Right ventricle myocardium superior (tissue), 1 donor: ENCODE results near the gene SELE. TPM values are rescaled to one million over a fixed set of nuclear protein-coding genes. Genes with fewer than 3 reads are reported as not detected.
"Not testable (repeated sequence)": the region's sequence is repeated elsewhere in the genome, so short reads cannot be mapped to it uniquely, and the experiment has no call there.

Experiments
- ATAC-seq: fragments of 200-7000 bp; cut with Tn5 transposase; one replicate; pipeline ENCODE4 v1.9.1; 2020; ENCODE audit warnings: mild to moderate bottlenecking; ENCODE audit not compliant: poor library complexity
- DNase-seq: peaks from one replicate; pipeline ENCODE4 v3.0.0-alpha.2; 2020
- intact Hi-C: fragments of 100-400 bp; cut with DNase I; formaldehyde crosslinking; loops from one replicate; pipeline ENCODE4 v1.11.2; 2022
- total RNA-seq: library from RNA; stranded (reverse); fragmentation: NEBNext Ultra II Directional; extraction: Animal tissue kit (Norgen Biotek cat#: 25700); gene quantifications from one replicate; pipeline ENCODE4 v1.2.1, GENCODE V29; 2021
- donor health status: DM: no; HTN: yes; CAD: no; lungs with severe emphysema.

The SELE gene
- total RNA-seq, 1 donor from 2014 or later, result 0.65 TPM

GRCh38 chr1:169694304-169695075, 39.4 kb downstream of the SELE start:
- ATAC-seq (no peak), DNase-seq (no peak)

GRCh38 chr1:169692756-169693460, 41.0 kb downstream of the SELE start:
- intact Hi-C loops, result no loop called here
- ATAC-seq, result no peak

More at GRCh38 chr1:169694304-169695075, 39.4 kb downstream of the SELE start:
- intact Hi-C loops, result no loop called here

GRCh38 chr1:169690489-169690888, 43.4 kb downstream of the SELE start:
- intact Hi-C loops, result no loop called here
- no peak for ATAC-seq
- no peak for DNase-seq

More at GRCh38 chr1:169692756-169693460, 41.0 kb downstream of the SELE start:
- no peak for DNase-seq

- DNase-seq (no peak), ATAC-seq (no peak)
- intact Hi-C loops, result no loop called here
Measured at GRCh38 chr1:169689395-169689794, 44.5 kb downstream of the SELE start.

- ATAC-seq, DNase-seq, intact Hi-C loops: not testable (repeated sequence)
Measured at GRCh38 chr1:169688377-169688776, 45.5 kb downstream of the SELE start.

GRCh38 chr1:169683661-169684060, 50.2 kb downstream of the SELE start:
- intact Hi-C loops, result no loop called here
- DNase-seq (no peak), ATAC-seq (no peak)

GRCh38 chr1:169683168-169683567, 50.7 kb downstream of the SELE start:
- intact Hi-C loops, ATAC-seq, DNase-seq: not testable (repeated sequence)

- intact Hi-C loops, result no loop called here
- DNase-seq, result no peak
- no peak for ATAC-seq
Measured at GRCh38 chr1:169682071-169682470, 51.8 kb downstream of the SELE start.

GRCh38 chr1:169681140-169681539, 52.7 kb downstream of the SELE start:
- ATAC-seq, result no peak
- intact Hi-C loops, result no loop called here
- DNase-seq, result no peak

GRCh38 chr1:169680377-169681019, 53.4 kb downstream of the SELE start:
- ATAC-seq (no peak), DNase-seq (no peak)
- intact Hi-C loops, result no loop called here

- intact Hi-C loops, result no loop called here
- no peak for DNase-seq
- ATAC-seq, result no peak
Measured at GRCh38 chr1:169679692-169680091, 54.2 kb downstream of the SELE start.

- ATAC-seq (no peak), DNase-seq (no peak)
- intact Hi-C loops, result no loop called here
Measured at GRCh38 chr1:169676001-169676400, 57.9 kb downstream of the SELE start.

Other genes with a start within 250 kb of the SELE start
- gene SLC19A2, start 248.1 kb downstream of the SELE start, total RNA-seq, result 15.6 TPM
- gene F5, start 147.6 kb downstream of the SELE start, total RNA-seq, result 21.2 TPM
- gene SELP, start 104.0 kb downstream of the SELE start, total RNA-seq, result 9.0 TPM
- gene SELL, start 22.5 kb downstream of the SELE start, total RNA-seq, result 0.89 TPM
- 5.4 TPM for gene METTL18, start 60.8 kb upstream of the SELE start, total RNA-seq
- gene SCYL3, start 159.8 kb upstream of the SELE start, total RNA-seq, result 5.5 TPM